Transverse colon (tissue), 3 donors: ENCODE measurements around the gene RPS6KA2.

Experiments used
- CTCF ChIP-seq, 5 experiments: fragments of 200-600 bp in 3 of 5; fragments of 450-650 bp in 2 of 5; sonication (generic) in 3 of 5; IDR thresholded peaks; 1 replicate in 2 of 5; 2 replicates in 3 of 5; pipeline ENCODE4 v1.5.1; 2016 to 2017; ENCODE audit warnings: antibody characterized with exemption in 5 of 5, inconsistent platforms in 3 of 5, mild to moderate bottlenecking in 2 of 5, moderate library complexity in 1 of 5
- POLR2A ChIP-seq: fragments of 450-650 bp; IDR thresholded peaks from one replicate; pipeline ENCODE4 v1.6.1; 2016; ENCODE audit warnings: antibody characterized with exemption, mild to moderate bottlenecking, moderate library complexity

GRCh38 chr6:166639921-166640320 lies 12.9 kb upstream of the RPS6KA2 start:
- TF ChIP-seq POLR2A (no peak), CTCF (IDR thresholded peaks at IDR 0.05) (no peak)
